Gastrocnemius medialis (tissue), 4 donors: ENCODE data around the gene PARM1. TPM values are rescaled to one million over a fixed set of nuclear protein-coding genes. Genes with fewer than 3 reads are reported as not detected.

Experiments
- ATAC-seq, 2 donors: fragments of 150-250 bp; one replicate each; pipeline ENCODE4 v1.9.1; 2016
- DNase-seq, 2 donors: peaks; one replicate each; pipeline ENCODE4 v3.0.0-alpha.2; 2019
- H3K27ac ChIP-seq, 4 donors: fragments of 200-600 bp; sonication (generic); 1 replicate in 1 of 4; 2 replicates in 3 of 4; pipeline ENCODE4 v1.5.1; 2016 to 2018; ENCODE audit warnings: mild to moderate bottlenecking in 2 of 4, moderate library complexity in 1 of 4
- H3K27me3 ChIP-seq, 3 donors: fragments of 200-600 bp; sonication (generic) in 2 of 3; 1 replicate in 1 of 3; 2 replicates in 2 of 3; pipeline versions ENCODE4 v1.5.1 to v1.6.0; 2016 to 2019; ENCODE audit warnings: mild to moderate bottlenecking in 1 of 3, moderate library complexity in 1 of 3
- H3K36me3 ChIP-seq, 2 donors: fragments of 200-600 bp; sonication (generic) in 1 of 2; one replicate each; pipeline ENCODE4 v1.5.1; 2017 to 2018
- H3K4me1 ChIP-seq, 2 donors: fragments of 200-600 bp; sonication (generic) in 1 of 2; one replicate each; pipeline ENCODE4 v1.5.1; 2016 to 2017; ENCODE audit warnings: mild to moderate bottlenecking in 2 of 2
- H3K4me3 ChIP-seq, 4 donors: fragments of 200-600 bp; sonication (generic) in 3 of 4; 1 replicate in 1 of 4; 2 replicates in 3 of 4; pipeline ENCODE4 v1.5.1; 2016 to 2019; ENCODE audit warnings: mild to moderate bottlenecking in 2 of 4
- H3K9me3 ChIP-seq, 3 donors: fragments of 200-600 bp; sonication (generic) in 2 of 3; 1 replicate in 1 of 3; 2 replicates in 2 of 3; pipeline ENCODE4 v1.5.1; 2016 to 2019
- POLR2A ChIP-seq, 2 donors: fragments of 450-650 bp; IDR thresholded peaks; one replicate each; pipeline ENCODE4 v1.6.1; 2017; ENCODE audit warnings: antibody characterized with exemption in 2 of 2, mild to moderate bottlenecking in 2 of 2, moderate library complexity in 2 of 2
- in situ Hi-C, 4 donors: fragments of 200-750 bp; cut with MboI; loops; one replicate each; pipeline versions ENCODE4 v1.15.0 to v1.8.0; 2017; ENCODE audit warnings: low sequenced_read_pairs in 4 of 4
- intact Hi-C: fragments of 100-400 bp; cut with DNase I; formaldehyde crosslinking; loops from one replicate; pipeline ENCODE4 v1.15.1; 2023; ENCODE audit warnings: low total_unique reads
- total RNA-seq, 4 donors: library from RNA; depleted of rRNA; stranded (reverse); fragments of >200 nt; gene quantifications; one replicate each; pipeline versions ENCODE4 v1.1.0 to v1.2.3, GENCODE V29; 2016
- TF ChIP-seq, protein P1 (sequence below), 5 experiments: fragments of 450-650 bp in 3 of 5; fragments of 200-600 bp in 2 of 5; sonication (generic) in 2 of 5; IDR thresholded peaks in 4 of 5; conservative IDR thresholded peaks in 1 of 5; 1 replicate in 4 of 5; 2 replicates in 1 of 5; pipeline ENCODE4 v1.5.1; 2016 to 2019; ENCODE audit warnings: antibody characterized with exemption in 5 of 5, mild to moderate bottlenecking in 3 of 5, moderate library complexity in 3 of 5

Gene PARM1
- total RNA-seq, 4 donors from 2014 or later, result 9.3 to 13.1 (median 10.3) TPM

DNA sequence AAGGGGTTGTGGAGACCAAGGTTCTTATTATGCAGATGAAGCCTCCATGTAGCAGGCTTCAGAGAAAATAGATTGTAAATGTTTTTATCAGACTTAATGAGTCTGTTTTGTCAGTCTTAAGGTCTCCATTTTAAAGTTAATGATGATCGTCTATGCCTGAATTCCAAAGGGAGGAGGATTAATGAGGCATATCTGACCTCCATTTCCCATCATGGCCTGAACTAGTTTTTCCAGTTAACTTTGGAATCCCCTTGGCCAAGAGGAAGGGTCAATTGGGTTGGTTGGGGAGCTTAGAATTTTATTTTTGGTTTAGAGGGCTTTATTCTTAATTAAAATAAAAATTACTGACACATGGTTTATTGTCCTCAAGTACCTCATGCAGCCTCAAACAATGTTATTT, 6.9 kb upstream of the PARM1 start:
- H3K4me3 ChIP-seq, result no peak overlapping the region
- no peaks in the 10 kb centered on the region for H3K36me3 ChIP-seq
- in situ Hi-C loops, result loop anchor here in 3 of 4 donors (5.0 to 25.0 kb wide), 3 partner anchors 186 to 561 kb away; no protein-coding TSS in a partner anchor
- DNase-seq (no peak), ATAC-seq (no peak)
- no peaks in the 10 kb centered on the region for H3K27me3 ChIP-seq
- intact Hi-C loops, result no loop called here
- no peaks in the 10 kb centered on the region for H3K4me1 ChIP-seq
- TF ChIP-seq POLR2A (IDR thresholded peaks at IDR 0.05), result no peak
- no peaks in the 10 kb centered on the region for H3K9me3 ChIP-seq
- no peak overlapping the region for H3K27ac ChIP-seq

DNA sequence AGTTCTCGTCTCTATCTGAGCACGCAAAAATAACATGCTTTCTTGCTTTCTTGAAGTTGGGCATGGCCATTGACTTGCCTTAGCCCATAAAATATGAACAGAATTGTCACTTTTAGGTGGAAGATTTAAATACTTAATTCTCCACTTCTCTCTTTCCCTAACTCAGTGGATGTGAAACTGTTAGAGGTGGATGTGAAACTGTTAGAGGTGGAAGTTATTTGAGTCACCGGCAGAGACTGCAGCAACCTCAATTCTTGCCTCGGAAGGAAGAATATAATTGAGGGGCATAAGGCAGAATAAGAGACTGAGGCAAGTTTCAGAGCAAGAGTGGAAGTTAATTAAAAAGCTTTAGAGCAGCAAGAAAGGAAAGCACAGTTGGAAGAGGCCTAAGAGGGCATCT, 2.8 kb upstream of the PARM1 start:
- no peak overlapping the region for H3K4me3 ChIP-seq
- no peak overlapping the region for H3K27ac ChIP-seq
- H3K27me3 ChIP-seq, result no peaks in the 10 kb centered on the region
- TF ChIP-seq, protein P1, sequence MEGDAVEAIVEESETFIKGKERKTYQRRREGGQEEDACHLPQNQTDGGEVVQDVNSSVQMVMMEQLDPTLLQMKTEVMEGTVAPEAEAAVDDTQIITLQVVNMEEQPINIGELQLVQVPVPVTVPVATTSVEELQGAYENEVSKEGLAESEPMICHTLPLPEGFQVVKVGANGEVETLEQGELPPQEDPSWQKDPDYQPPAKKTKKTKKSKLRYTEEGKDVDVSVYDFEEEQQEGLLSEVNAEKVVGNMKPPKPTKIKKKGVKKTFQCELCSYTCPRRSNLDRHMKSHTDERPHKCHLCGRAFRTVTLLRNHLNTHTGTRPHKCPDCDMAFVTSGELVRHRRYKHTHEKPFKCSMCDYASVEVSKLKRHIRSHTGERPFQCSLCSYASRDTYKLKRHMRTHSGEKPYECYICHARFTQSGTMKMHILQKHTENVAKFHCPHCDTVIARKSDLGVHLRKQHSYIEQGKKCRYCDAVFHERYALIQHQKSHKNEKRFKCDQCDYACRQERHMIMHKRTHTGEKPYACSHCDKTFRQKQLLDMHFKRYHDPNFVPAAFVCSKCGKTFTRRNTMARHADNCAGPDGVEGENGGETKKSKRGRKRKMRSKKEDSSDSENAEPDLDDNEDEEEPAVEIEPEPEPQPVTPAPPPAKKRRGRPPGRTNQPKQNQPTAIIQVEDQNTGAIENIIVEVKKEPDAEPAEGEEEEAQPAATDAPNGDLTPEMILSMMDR (IDR thresholded peaks at IDR 0.05 in 4 of 5, conservative IDR thresholded peaks at IDR 0.05 in 1 of 5), result no peak
- no peak for TF ChIP-seq POLR2A (IDR thresholded peaks at IDR 0.05)
- no peaks in the 10 kb centered on the region for H3K4me1 ChIP-seq
- H3K36me3 ChIP-seq, result no peaks in the 10 kb centered on the region
- H3K9me3 ChIP-seq, result no peaks in the 10 kb centered on the region
- no peak for DNase-seq
- in situ Hi-C loops, result loop anchor here (10.0 to 25.0 kb wide), 3 partner anchors 182 to 557 kb away; no protein-coding TSS in a partner anchor
- no peak for ATAC-seq
- intact Hi-C loops, result loop anchor here (5.0 to 10.0 kb wide), 2 partner anchors 87 to 585 kb away; partner anchors contain the start of genes RCHY1 and THAP6

DNA sequence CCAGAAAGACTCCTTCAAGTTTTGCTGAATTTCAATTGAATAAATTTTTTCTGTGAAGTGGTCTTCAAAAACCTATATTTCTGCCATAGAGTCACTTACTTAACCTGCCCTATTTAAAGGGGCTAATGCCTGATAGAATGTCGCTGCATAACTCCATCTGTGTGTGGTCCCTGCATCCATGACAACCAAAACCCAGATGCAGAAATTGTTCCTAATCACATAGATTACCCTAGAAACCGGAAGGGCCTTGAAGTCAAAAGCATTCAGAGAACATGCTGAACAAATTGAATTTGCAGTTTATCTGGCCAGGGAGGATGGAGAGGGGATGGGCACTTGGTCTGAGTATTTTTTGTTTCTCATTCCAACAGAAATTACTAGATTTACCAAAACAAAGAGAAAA, 1.5 kb upstream of the PARM1 start:
- in situ Hi-C loops (loop anchor here (10.0 to 25.0 kb wide), 3 partner anchors 181 to 556 kb away; no protein-coding TSS in a partner anchor), intact Hi-C loops (loop anchor here (5.0 to 10.0 kb wide), 2 partner anchors 86 to 583 kb away; partner anchors contain the start of genes RCHY1 and THAP6)

DNA sequence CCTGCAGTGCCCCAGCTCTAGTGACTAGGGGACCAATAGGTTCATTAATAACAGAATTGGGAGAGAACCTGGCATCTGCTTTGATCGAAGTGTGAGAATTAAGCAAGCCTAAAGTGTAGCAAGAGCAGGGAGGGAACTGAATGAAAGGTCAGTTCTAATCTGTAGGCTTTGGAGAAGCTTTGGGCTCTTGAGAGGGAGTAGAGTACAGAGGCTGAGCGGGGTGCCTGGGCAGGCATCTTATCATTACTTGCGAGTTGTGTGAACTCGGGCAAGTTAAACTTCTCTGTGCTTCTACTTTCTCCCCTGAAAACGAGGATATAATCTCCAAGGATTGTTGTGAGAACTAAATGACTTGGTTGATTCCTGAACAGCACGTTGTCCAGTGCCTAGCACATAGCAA, 906 bp upstream of the PARM1 start:
- TF ChIP-seq, protein P1 (IDR thresholded peaks at IDR 0.05 in 4 of 5, conservative IDR thresholded peaks at IDR 0.05 in 1 of 5), result no peak
- TF ChIP-seq POLR2A (IDR thresholded peaks at IDR 0.05), result no peak
- ATAC-seq (no peak), DNase-seq (no peak)
- intact Hi-C loops, result loop anchor here (1.0 to 10.0 kb wide), 5 partner anchors 39 to 583 kb away; partner anchors contain the start of genes RCHY1 and THAP6
- Histone ChIP-seq H3K27me3 (no peaks in the 10 kb centered on the region), H3K4me1 (no peaks in the 10 kb centered on the region), H3K4me3 (no peak overlapping the region), H3K9me3 (no peaks in the 10 kb centered on the region), H3K27ac (no peak overlapping the region), H3K36me3 (no peaks in the 10 kb centered on the region)
- in situ Hi-C loops, result loop anchor here (10.0 to 25.0 kb wide), 3 partner anchors 180 to 555 kb away; no protein-coding TSS in a partner anchor

More for the DNA sequence above, 1.5 kb upstream of the PARM1 start:
- ATAC-seq, result no peak
- Histone ChIP-seq H3K4me3 (no peak overlapping the region), H3K27me3 (no peaks in the 10 kb centered on the region), H3K27ac (no peak overlapping the region), H3K36me3 (no peaks in the 10 kb centered on the region), H3K9me3 (no peaks in the 10 kb centered on the region), H3K4me1 (no peaks in the 10 kb centered on the region)
- DNase-seq, result no peak
- TF ChIP-seq, protein P1 (IDR thresholded peaks at IDR 0.05 in 4 of 5, conservative IDR thresholded peaks at IDR 0.05 in 1 of 5), result no peak
- TF ChIP-seq POLR2A (IDR thresholded peaks at IDR 0.05), result no peak

DNA sequence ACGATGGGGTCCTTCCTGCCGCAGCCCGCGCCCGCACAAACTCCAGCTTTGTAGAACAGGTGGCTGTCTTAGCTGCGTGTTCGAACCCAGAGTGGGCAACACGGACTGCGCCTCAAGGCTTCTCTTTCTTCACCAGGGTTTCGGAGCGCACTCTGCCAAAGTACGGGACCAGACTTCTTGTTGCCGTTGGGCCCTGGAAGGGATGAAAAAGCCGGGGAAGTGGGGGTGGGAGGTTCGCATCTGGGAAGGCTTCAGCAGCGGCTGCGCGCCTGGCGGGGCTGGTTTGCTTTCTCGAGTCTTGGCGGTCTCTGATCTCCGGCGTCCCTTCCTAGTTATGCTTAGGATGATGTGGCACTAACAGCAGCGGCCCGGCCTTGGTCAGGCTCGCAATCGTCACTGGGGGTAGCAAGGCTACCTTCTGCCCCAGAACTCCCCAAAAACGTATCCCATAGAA, 673 bp downstream of the PARM1 start:
- TF ChIP-seq POLR2A (IDR thresholded peaks at IDR 0.05), result no peak
- TF ChIP-seq, protein P1 (IDR thresholded peaks at IDR 0.05 in 4 of 5, conservative IDR thresholded peaks at IDR 0.05 in 1 of 5), result no peak
- Histone ChIP-seq H3K36me3 (no peaks in the 10 kb centered on the region), H3K4me3 (peak overlapping the region; percentile 67 to 83 (median 78)), H3K9me3 (no peaks in the 10 kb centered on the region), H3K27me3 (no peaks in the 10 kb centered on the region), H3K4me1 (no peaks in the 10 kb centered on the region), H3K27ac (peak overlapping the region; percentile 71 to 83 (median 78))
- ATAC-seq (peak; percentile 4 to 23), DNase-seq (no peak)
- intact Hi-C loops (loop anchor here (2.0 to 10.0 kb wide), 5 partner anchors 19 to 581 kb away; partner anchors contain the start of genes RCHY1 and THAP6), in situ Hi-C loops (loop anchor here (10.0 to 25.0 kb wide), 3 partner anchors 179 to 554 kb away; no protein-coding TSS in a partner anchor)
